ENCODE measurements around the gene AP4M1. TPM values are rescaled to one million over a fixed set of nuclear protein-coding genes. Genes with fewer than 3 reads are reported as not detected.

The AP4M1 gene
- total and polyA plus RNA-seq, 10 of the 15 experiments (the other 5 are each of a cell fraction or from before 2014, with no cell fraction given): 0.77 to 16.1 (median 13.0) TPM

DNA sequence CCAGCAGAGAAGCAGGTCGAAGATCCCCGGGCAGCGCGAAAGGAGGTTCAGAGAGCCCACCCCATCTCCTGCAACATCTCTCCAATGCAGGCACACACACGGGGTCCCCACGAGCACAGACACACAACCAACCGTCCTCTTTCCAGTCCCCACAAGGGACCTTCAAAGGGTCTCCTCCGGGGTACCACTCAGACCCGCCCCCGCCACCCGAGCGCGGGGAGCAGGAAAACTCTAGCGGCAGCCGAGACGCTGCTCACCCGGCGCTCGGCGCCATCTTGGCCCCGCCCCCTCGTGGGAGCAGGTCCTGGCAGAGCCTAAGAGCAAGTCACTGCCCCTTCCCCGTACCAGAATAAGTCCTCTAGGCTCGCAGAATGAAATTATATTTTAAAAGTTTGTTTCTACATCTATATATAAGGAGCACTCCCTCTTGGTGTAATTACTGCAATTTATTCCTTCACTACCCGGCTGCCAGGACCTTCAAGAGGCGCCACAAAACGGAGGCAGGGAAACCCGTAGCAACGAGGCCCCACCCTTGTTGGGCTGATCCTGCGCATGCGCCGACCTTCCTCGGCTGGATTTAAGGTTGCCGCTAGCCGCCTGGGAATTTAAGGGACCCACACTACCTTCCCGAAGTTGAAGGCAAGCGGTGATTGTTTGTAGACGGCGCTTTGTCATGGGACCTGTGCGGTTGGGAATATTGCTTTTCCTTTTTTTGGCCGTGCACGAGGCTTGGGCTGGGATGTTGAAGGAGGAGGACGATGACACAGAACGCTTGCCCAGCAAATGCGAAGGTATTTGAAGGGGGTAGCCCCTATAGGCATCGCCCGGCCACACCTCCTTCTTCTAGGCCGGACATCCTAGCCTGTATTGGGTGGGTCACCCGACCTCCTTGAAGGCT is 17.9 kb downstream of the AP4M1 start, which contains the start of the genes CNPY4 and TAF6 (continued):
- TF ChIP-seq, protein P1, sequence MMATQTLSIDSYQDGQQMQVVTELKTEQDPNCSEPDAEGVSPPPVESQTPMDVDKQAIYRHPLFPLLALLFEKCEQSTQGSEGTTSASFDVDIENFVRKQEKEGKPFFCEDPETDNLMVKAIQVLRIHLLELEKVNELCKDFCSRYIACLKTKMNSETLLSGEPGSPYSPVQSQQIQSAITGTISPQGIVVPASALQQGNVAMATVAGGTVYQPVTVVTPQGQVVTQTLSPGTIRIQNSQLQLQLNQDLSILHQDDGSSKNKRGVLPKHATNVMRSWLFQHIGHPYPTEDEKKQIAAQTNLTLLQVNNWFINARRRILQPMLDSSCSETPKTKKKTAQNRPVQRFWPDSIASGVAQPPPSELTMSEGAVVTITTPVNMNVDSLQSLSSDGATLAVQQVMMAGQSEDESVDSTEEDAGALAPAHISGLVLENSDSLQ (IDR thresholded peaks at IDR 0.05): 0 out of 2 replicates have a peak, but pooled peaks have one; percentile 27
- TF ChIP-seq SREBF2 (IDR thresholded peaks at IDR 0.05; ENCODE audit: low read length) (0 out of 2 replicates have a peak, but pooled peaks have one; percentile 19), ATF2 (IDR thresholded peaks at IDR 0.05; ENCODE audit: low read length) (no peak), TCF7 (IDR thresholded peaks at IDR 0.05; ENCODE audit: borderline replicate concordance) (no peak), ASH2L (IDR thresholded peaks at IDR 0.05; ENCODE audit: borderline replicate concordance, low read depth) (0 out of 2 replicates have a peak, but pooled peaks have one; percentile 39), IKZF1 (conservative IDR thresholded peaks at IDR 0.05) (peak; percentile 72), BCL11A (IDR thresholded peaks at IDR 0.05; ENCODE audit: low read depth, low read length) (no peak), YBX1 (IDR thresholded peaks at IDR 0.05) (no peak), CHD1 (IDR thresholded peaks at IDR 0.05; ENCODE audit: low read depth, low read length) (no peak), ZBTB33 (IDR thresholded peaks at IDR 0.05) (no peak), KDM1A (IDR thresholded peaks at IDR 0.05; ENCODE audit: borderline replicate concordance) (no peak), ZNF622 (IDR thresholded peaks at IDR 0.05) (no peak), RUNX3 (IDR thresholded peaks at IDR 0.05; ENCODE audit: low read length) (peak; percentile 57), ETV6 (conservative IDR thresholded peaks at IDR 0.05 in 1 of 2, IDR thresholded peaks at IDR 0.05 in 1 of 2; ENCODE audit: borderline replicate concordance in 1 of 2, low read depth in 1 of 2) (no peak)
- TF ChIP-seq, protein P2, sequence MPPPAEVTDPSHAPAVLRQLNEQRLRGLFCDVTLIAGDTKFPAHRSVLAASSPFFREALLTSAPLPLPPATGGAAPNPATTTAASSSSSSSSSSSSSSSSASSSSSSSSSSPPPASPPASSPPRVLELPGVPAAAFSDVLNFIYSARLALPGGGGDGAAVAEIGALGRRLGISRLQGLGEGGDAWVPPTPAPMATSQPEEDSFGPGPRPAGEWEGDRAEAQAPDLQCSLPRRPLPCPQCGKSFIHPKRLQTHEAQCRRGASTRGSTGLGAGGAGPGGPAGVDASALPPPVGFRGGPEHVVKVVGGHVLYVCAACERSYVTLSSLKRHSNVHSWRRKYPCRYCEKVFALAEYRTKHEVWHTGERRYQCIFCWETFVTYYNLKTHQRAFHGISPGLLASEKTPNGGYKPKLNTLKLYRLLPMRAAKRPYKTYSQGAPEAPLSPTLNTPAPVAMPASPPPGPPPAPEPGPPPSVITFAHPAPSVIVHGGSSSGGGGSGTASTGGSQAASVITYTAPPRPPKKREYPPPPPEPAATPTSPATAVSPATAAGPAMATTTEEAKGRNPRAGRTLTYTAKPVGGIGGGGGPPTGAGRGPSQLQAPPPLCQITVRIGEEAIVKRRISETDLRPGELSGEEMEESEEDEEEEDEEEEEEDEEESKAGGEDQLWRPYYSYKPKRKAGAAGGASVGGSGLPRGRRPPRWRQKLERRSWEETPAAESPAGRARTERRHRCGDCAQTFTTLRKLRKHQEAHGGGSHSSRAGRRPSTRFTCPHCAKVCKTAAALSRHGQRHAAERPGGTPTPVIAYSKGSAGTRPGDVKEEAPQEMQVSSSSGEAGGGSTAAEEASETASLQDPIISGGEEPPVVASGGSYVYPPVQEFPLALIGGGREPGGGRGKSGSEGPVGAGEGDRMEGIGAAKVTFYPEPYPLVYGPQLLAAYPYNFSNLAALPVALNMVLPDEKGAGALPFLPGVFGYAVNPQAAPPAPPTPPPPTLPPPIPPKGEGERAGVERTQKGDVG (CRISPR knock-in tag; IDR thresholded peaks at IDR 0.05): no peak
